HCT116 (cell line): ENCODE measurements around the gene MEG3. TPM values are rescaled to one million over a fixed set of nuclear protein-coding genes. Genes with fewer than 3 reads are reported as not detected.

ENCODE experiments used
- ATAC-seq: fragments of 200-7000 bp; cut with Tn5 transposase; 2 replicates; pipeline ENCODE4 v1.9.1; 2020; ENCODE audit warnings: mild to moderate bottlenecking, moderate library complexity
- BruUV-seq: library from RNA; stranded (reverse); fragments of 400-500 nt; replicated peaks from 2 replicates; lab custom pipeline; 2021; lab: Mats Ljungman, UMichigan
- CTCF ChIA-PET: fragments of 300-600 bp; sonication (Branson Sonifier 250); formaldehyde crosslinking; loops from one replicate; lab custom pipeline; 2021; ENCODE audit warnings: antibody characterized with exemption; lab: Charles Lee
- POLR2A ChIA-PET: fragments of 300-600, 350-600 bp; sonication (Branson Sonifier 250); formaldehyde crosslinking; loops from one replicate; lab custom pipeline; 2021; ENCODE audit warnings: antibody characterized with exemption; lab: Charles Lee
- RAD21 ChIA-PET, 2 experiments: fragments of 300-600 bp; sonication (Branson Sonifier 250); formaldehyde crosslinking; loops; one replicate each; lab custom pipeline; 2023; ENCODE audit warnings: low total read pairs in 2 of 2; ENCODE audit not compliant: uncharacterized antibody in 2 of 2, unreplicated experiment in 2 of 2, low non-redundant PET in 1 of 2; lab: Charles Lee
- DNase-seq: peaks from one replicate; pipeline ENCODE4 v3.0.0-alpha.2; 2010; ENCODE audit warnings: low read depth, low spot score
- H2AFZ ChIP-seq: fragments of 200-600 bp; shearing (Covaris generic), sonication (generic); 2 replicates; pipeline ENCODE4 v1.6.1; 2017; ENCODE audit warnings: low read depth, mixed run types, mixed read lengths, antibody characterized with exemption, low read length; ENCODE audit not compliant: poor library complexity, severe bottlenecking
- H3K27ac ChIP-seq: 2 replicates; pipeline ENCODE4 v1.5.1; 2012; ENCODE audit warnings: low read depth, low read length
- H3K27me3 ChIP-seq: fragments of 200-600 bp; sonication (generic); 2 replicates; pipeline ENCODE4 v1.6.1; 2016; ENCODE audit warnings: mixed run types, low read length, mixed read lengths; ENCODE audit not compliant: insufficient read depth
- H3K36me3 ChIP-seq, 2 experiments: fragments of 200-500 bp in 1 of 2; fragments of 200-600 bp in 1 of 2; sonication (Bioruptor generic) in 1 of 2; sonication (generic) in 1 of 2; 2 replicates each; pipeline versions ENCODE4 v1.5.1 to v1.6.1; 2014 to 2016; ENCODE audit warnings: low read length in 2 of 2, inconsistent platforms in 1 of 2, mixed read lengths in 1 of 2, mixed run types in 1 of 2; ENCODE audit not compliant: insufficient read depth in 2 of 2, control insufficient read depth in 1 of 2
- H3K4me1 ChIP-seq, 2 experiments: fragments of 200-600 bp in 1 of 2; sonication (generic) in 1 of 2; 2 replicates each; pipeline versions ENCODE4 v1.5.1 to v1.6.1; 2012 to 2017; ENCODE audit warnings: low read length in 2 of 2, inconsistent platforms in 1 of 2, mild to moderate bottlenecking in 1 of 2, mixed read lengths in 1 of 2, mixed run types in 1 of 2, moderate library complexity in 1 of 2; ENCODE audit not compliant: insufficient read depth in 2 of 2, control insufficient read depth in 1 of 2
- H3K4me2 ChIP-seq: fragments of 200-600 bp; sonication (generic); 2 replicates; pipeline ENCODE4 v1.6.1; 2017; ENCODE audit warnings: mixed run types, low read length, mixed read lengths
- H3K4me3 ChIP-seq, 2 experiments: fragments of 200-600 bp in 1 of 2; sonication (generic) in 1 of 2; replicated peaks in 1 of 2; 2 replicates each; pipeline ENCODE4 v1.5.1; 2011 to 2016; ENCODE audit warnings: low read length in 2 of 2, control low read depth in 1 of 2, low read depth in 1 of 2, mild to moderate bottlenecking in 1 of 2, mixed read lengths in 1 of 2, mixed run types in 1 of 2
- H3K79me2 ChIP-seq: fragments of 200-600 bp; sonication (generic); 2 replicates; pipeline ENCODE4 v1.6.1; 2017; ENCODE audit warnings: mild to moderate bottlenecking, mixed run types, low read length, moderate library complexity, mixed read lengths; ENCODE audit not compliant: insufficient read depth
- H3K9ac ChIP-seq: fragments of 200-600 bp; sonication (generic); 2 replicates; pipeline ENCODE4 v1.6.1; 2016; ENCODE audit warnings: low read length, mixed read lengths
- H3K9me2 ChIP-seq: fragments of 200-600 bp; sonication (generic), shearing (Covaris generic); 2 replicates; pipeline ENCODE4 v1.6.1; 2017; ENCODE audit warnings: mixed run types, mild to moderate bottlenecking, moderate library complexity; ENCODE audit not compliant: insufficient read depth
- H3K9me3 ChIP-seq, 2 experiments: fragments of 200-500 bp in 1 of 2; fragments of 200-600 bp in 1 of 2; sonication (Bioruptor generic) in 1 of 2; sonication (generic) in 1 of 2; 2 replicates each; pipeline ENCODE4 v1.6.1; 2014 to 2017; ENCODE audit warnings: low read length in 2 of 2, mixed read lengths in 2 of 2, inconsistent platforms in 1 of 2, low read depth in 1 of 2, mild to moderate bottlenecking in 1 of 2, mixed run types in 1 of 2, moderate library complexity in 1 of 2; ENCODE audit not compliant: control insufficient read depth in 1 of 2, insufficient read depth in 1 of 2
- H4K20me1 ChIP-seq: fragments of 200-600 bp; sonication (generic), shearing (Covaris generic); 2 replicates; pipeline ENCODE4 v1.6.1; 2017; ENCODE audit warnings: mixed run types, mild to moderate bottlenecking, moderate library complexity; ENCODE audit not compliant: insufficient read depth
- CBX3 ChIP-seq: IDR thresholded peaks from 2 replicates; pipeline ENCODE4 v1.6.1; 2012; ENCODE audit warnings: low read depth
- CEBPB ChIP-seq: IDR thresholded peaks from 2 replicates; pipeline ENCODE4 v1.6.1; 2012; ENCODE audit warnings: low read depth
- EGR1 ChIP-seq: IDR thresholded peaks from 2 replicates; pipeline ENCODE4 v1.6.1; 2012; ENCODE audit warnings: low read depth
- ELF1 ChIP-seq: IDR thresholded peaks from 2 replicates; pipeline ENCODE4 v1.6.1; 2012; ENCODE audit warnings: low read depth, borderline replicate concordance
- EZH2phosphoT487 ChIP-seq: fragments of 200-600 bp; IDR thresholded peaks from 2 replicates; pipeline ENCODE4 v1.6.1; 2018; ENCODE audit warnings: antibody characterized with exemption, borderline replicate concordance
- FOSL1 ChIP-seq: IDR thresholded peaks from 2 replicates; pipeline ENCODE4 v1.6.1; 2012; ENCODE audit warnings: low read depth
- MAX ChIP-seq: IDR thresholded peaks from 2 replicates; pipeline ENCODE4 v1.6.1; 2012
- POLR2A ChIP-seq: IDR thresholded peaks from 2 replicates; pipeline ENCODE4 v1.7.0; 2011; ENCODE audit warnings: borderline replicate concordance; ENCODE audit not compliant: insufficient read depth, insufficient read length; ENCODE audit errors: extremely low read depth
- POLR2AphosphoS5 ChIP-seq: IDR thresholded peaks from 2 replicates; pipeline ENCODE4 v1.6.1; 2011; ENCODE audit warnings: mild to moderate bottlenecking, low read depth, low read length, moderate library complexity
- RAD21 ChIP-seq: IDR thresholded peaks from 2 replicates; pipeline ENCODE4 v1.6.1; 2012; ENCODE audit warnings: low read depth, mild to moderate bottlenecking
- REST ChIP-seq: IDR thresholded peaks from 2 replicates; pipeline ENCODE4 v1.6.1; 2012; ENCODE audit warnings: low read depth
- SIN3A ChIP-seq: IDR thresholded peaks from 2 replicates; pipeline ENCODE4 v1.6.1; 2012; ENCODE audit warnings: low read depth
- SP1 ChIP-seq: IDR thresholded peaks from 2 replicates; pipeline ENCODE4 v1.6.1; 2012; ENCODE audit warnings: low read depth
- SRF ChIP-seq: IDR thresholded peaks from 2 replicates; pipeline ENCODE4 v1.6.1; 2012; ENCODE audit warnings: low read depth
- TCF7L2 ChIP-seq: IDR thresholded peaks from 2 replicates; pipeline ENCODE4 v1.7.0; 2011; ENCODE audit warnings: borderline replicate concordance, inconsistent platforms; ENCODE audit not compliant: insufficient read depth, insufficient read length; ENCODE audit errors: extremely low read depth
- YY1 ChIP-seq: IDR thresholded peaks from 2 replicates; pipeline ENCODE4 v1.6.1; 2011; ENCODE audit warnings: low read length, low read depth, moderate library complexity, mild to moderate bottlenecking; ENCODE audit not compliant: insufficient replicate concordance; ENCODE audit errors: extremely low read depth
- intact Hi-C: fragments of 100-400 bp; cut with micrococcal nuclease; formaldehyde crosslinking; loops from 2 replicates; pipeline ENCODE4 v1.10.0; 2022
- total RNA-seq: library from RNA; stranded (reverse); gene quantifications from one replicate; pipeline ENCODE4 v1.2.1, GENCODE V29; 2021; ENCODE audit not compliant: unreplicated experiment
- TF ChIP-seq, protein P1 (sequence below), 3 experiments: fragments of 200-600 bp in 1 of 3; sonication (generic) in 1 of 3; IDR thresholded peaks in 2 of 3; conservative IDR thresholded peaks in 1 of 3; 2 replicates each; pipeline ENCODE4 v1.5.1; 2012 to 2017; ENCODE audit warnings: low read depth in 2 of 3, low read length in 2 of 3, antibody characterized with exemption in 1 of 3, borderline replicate concordance in 1 of 3, control low read depth in 1 of 3, mild to moderate bottlenecking in 1 of 3, mixed read lengths in 1 of 3, mixed run types in 1 of 3, moderate library complexity in 1 of 3; ENCODE audit not compliant: insufficient read depth in 1 of 3
- TF ChIP-seq, protein P2 (sequence below): IDR thresholded peaks from 2 replicates; pipeline ENCODE4 v1.6.1; 2011; ENCODE audit warnings: mild to moderate bottlenecking, low read length, moderate library complexity; ENCODE audit not compliant: insufficient replicate concordance; ENCODE audit errors: extremely low read depth

Gene MEG3
- total RNA-seq, 1 experiment from 2014 or later = 2.5 TPM

- no peaks in the 10 kb centered on the region for H3K79me2 ChIP-seq
- no peak overlapping the region for H3K4me2 ChIP-seq
- no peak overlapping the region for H3K9ac ChIP-seq
- ChIA-PET RAD21 (no interaction called here), CTCF (no interaction called here), POLR2A (no interaction called here)
- DNase-seq (no peak), ATAC-seq (no peak)
- H3K4me1 ChIP-seq = no peaks in the 10 kb centered on the region
- no peak for TF ChIP-seq CBX3
- TF ChIP-seq EGR1 = no peak
- TF ChIP-seq, protein P1, sequence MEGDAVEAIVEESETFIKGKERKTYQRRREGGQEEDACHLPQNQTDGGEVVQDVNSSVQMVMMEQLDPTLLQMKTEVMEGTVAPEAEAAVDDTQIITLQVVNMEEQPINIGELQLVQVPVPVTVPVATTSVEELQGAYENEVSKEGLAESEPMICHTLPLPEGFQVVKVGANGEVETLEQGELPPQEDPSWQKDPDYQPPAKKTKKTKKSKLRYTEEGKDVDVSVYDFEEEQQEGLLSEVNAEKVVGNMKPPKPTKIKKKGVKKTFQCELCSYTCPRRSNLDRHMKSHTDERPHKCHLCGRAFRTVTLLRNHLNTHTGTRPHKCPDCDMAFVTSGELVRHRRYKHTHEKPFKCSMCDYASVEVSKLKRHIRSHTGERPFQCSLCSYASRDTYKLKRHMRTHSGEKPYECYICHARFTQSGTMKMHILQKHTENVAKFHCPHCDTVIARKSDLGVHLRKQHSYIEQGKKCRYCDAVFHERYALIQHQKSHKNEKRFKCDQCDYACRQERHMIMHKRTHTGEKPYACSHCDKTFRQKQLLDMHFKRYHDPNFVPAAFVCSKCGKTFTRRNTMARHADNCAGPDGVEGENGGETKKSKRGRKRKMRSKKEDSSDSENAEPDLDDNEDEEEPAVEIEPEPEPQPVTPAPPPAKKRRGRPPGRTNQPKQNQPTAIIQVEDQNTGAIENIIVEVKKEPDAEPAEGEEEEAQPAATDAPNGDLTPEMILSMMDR (IDR thresholded peaks at IDR 0.05 in 2 of 3, conservative IDR thresholded peaks at IDR 0.05 in 1 of 3; ENCODE audit: borderline replicate concordance in 1 of 3, insufficient read depth in 1 of 3, low read depth in 2 of 3, low read length in 2 of 3) = no peak
- no peak for TF ChIP-seq FOSL1
- no peak for TF ChIP-seq SIN3A
- no peak for TF ChIP-seq ELF1
- no peak for TF ChIP-seq REST
- no peak for TF ChIP-seq POLR2AphosphoS5
- TF ChIP-seq POLR2A = no peak
- no peak for TF ChIP-seq MAX
- no peak for TF ChIP-seq EZH2phosphoT487
- TF ChIP-seq SRF = no peak
- TF ChIP-seq, protein P2, sequence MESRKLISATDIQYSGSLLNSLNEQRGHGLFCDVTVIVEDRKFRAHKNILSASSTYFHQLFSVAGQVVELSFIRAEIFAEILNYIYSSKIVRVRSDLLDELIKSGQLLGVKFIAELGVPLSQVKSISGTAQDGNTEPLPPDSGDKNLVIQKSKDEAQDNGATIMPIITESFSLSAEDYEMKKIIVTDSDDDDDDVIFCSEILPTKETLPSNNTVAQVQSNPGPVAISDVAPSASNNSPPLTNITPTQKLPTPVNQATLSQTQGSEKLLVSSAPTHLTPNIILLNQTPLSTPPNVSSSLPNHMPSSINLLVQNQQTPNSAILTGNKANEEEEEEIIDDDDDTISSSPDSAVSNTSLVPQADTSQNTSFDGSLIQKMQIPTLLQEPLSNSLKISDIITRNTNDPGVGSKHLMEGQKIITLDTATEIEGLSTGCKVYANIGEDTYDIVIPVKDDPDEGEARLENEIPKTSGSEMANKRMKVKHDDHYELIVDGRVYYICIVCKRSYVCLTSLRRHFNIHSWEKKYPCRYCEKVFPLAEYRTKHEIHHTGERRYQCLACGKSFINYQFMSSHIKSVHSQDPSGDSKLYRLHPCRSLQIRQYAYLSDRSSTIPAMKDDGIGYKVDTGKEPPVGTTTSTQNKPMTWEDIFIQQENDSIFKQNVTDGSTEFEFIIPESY = no peak
- no peak for TF ChIP-seq CEBPB
- TF ChIP-seq YY1 = no peak
- no peak for TF ChIP-seq TCF7L2
- no peak for TF ChIP-seq SP1
- TF ChIP-seq RAD21 = no peak
- no peaks in the 10 kb centered on the region for H3K9me2 ChIP-seq
- no peak overlapping the region for H2AFZ ChIP-seq
- H3K36me3 ChIP-seq = no peaks in the 10 kb centered on the region
- no peaks in the 10 kb centered on the region for H3K27me3 ChIP-seq
- intact Hi-C loops = no loop called here
- no peak overlapping the region for H3K4me3 ChIP-seq
- H3K9me3 ChIP-seq = no peaks in the 10 kb centered on the region; a peak in 1 of 4 replicates
- H3K27ac ChIP-seq = no peak overlapping the region
- BruUV-seq = no TSS peak
- no peaks in the 10 kb centered on the region for H4K20me1 ChIP-seq
Observed at GRCh38 chr14:100823413-100824080, 2.4 kb upstream of the MEG3 start.
